Right cardiac atrium (tissue), 5 donors: ENCODE measurements around the gene SPEM2. TPM values are rescaled to one million over a fixed set of nuclear protein-coding genes. Genes with fewer than 3 reads are reported as not detected.
A peak's percentile ranks its signal among the peaks of the same experiment; 100 is the strongest.

Experiments
- ATAC-seq, 2 donors: fragments of 200-7000 bp; cut with Tn5 transposase; one replicate each; pipeline versions ENCODE4 v1.8.0 to v1.9.1; 2020; ENCODE audit warnings: moderate library complexity in 2 of 2, mild to moderate bottlenecking in 1 of 2
- DNase-seq, 3 donors: peaks; one replicate each; pipeline ENCODE4 v3.0.0-alpha.2; 2020
- H3K27ac ChIP-seq: one replicate; pipeline ENCODE4 v1.5.1; 2013; ENCODE audit warnings: mild to moderate bottlenecking, low read length, control low read depth, moderate library complexity
- H3K27me3 ChIP-seq: one replicate; pipeline ENCODE4 v1.6.1; 2013; ENCODE audit not compliant: control insufficient read depth, insufficient read depth
- H3K4me1 ChIP-seq: one replicate; pipeline ENCODE4 v1.6.1; 2013; ENCODE audit warnings: low read length; ENCODE audit not compliant: control insufficient read depth, insufficient read depth
- H3K4me3 ChIP-seq: one replicate; pipeline ENCODE4 v1.5.1; 2013; ENCODE audit warnings: low read length, control low read depth
- H3K9me3 ChIP-seq: one replicate; pipeline ENCODE4 v1.6.1; 2013; ENCODE audit warnings: low read length; ENCODE audit not compliant: control insufficient read depth
- WGBS: extraction: QIAGEN DNeasy Blood & Tissue Kit; methylation state at CpG from one replicate; pipeline ENCODE4 v1.1.7; 2013; 5-methylcytosine and 5-hydroxymethylcytosine counted together
- intact Hi-C, 4 donors: fragments of 100-400 bp; cut with DNase I; formaldehyde crosslinking; loops; one replicate each; pipeline versions ENCODE4 v1.11.0 to v1.14.0; 2022 to 2023
- polyA plus RNA-seq: library from polyadenylated mRNA; stranded (reverse); fragments of 200-250 nt; gene quantifications from one replicate; pipeline ENCODE4 v1.2.3, GENCODE V29; 2013
- total RNA-seq, 4 donors: library from RNA; stranded (reverse); fragmentation: NEBNext Ultra II Directional; extraction: Animal tissue kit (Norgen Biotek cat#: 25700); gene quantifications; one replicate each; pipeline ENCODE4 v1.2.1, GENCODE V29; 2021
- donor health status: healthy with polysubstance abuse.
- donor health status: DM: no; HTN: yes; CAD: no.
- donor health status: DM: no; HTN: no; CAD: no.
- donor health status: DM: no; HTN: yes; CAD: no; lungs with severe emphysema.
- donor health status: DM: yes; HTN: yes; CAD: no.

The SPEM2 gene
- total and polyA plus RNA-seq, 5 donors: not detected

DNA sequence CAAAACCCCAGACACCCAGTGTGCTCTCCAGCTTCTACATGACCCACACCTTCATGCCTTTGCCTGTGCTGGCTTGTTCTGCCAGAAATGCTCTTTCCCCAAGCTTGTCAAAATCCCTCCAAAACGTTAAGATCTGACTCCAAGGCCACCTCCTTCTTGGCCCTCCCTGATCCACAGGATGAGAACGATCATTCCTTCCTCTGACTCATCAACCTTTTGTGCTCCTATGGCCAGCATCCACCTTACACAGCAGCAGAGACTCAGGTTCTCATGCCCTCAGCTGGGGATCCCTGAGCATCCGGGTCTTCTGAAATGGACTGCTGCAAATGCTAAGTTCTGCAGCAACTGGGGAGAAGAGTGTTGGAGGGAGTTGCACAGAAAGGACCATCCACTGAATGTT, 51.1 kb downstream of the SPEM2 start:
- H3K27ac ChIP-seq: peak overlapping the region; percentile 73
- 34% methylated on average over 3 of the region's 3 CpGs for WGBS
- H3K4me1 ChIP-seq: peaks cover 21% of the 10 kb centered on the region
- no peaks in the 10 kb centered on the region for H3K27me3 ChIP-seq
- DNase-seq: peak; percentile 1 to 10 (median 2)
- no peak for ATAC-seq
- H3K4me3 ChIP-seq: no peak overlapping the region
- H3K9me3 ChIP-seq: no peaks in the 10 kb centered on the region
- intact Hi-C loops: loop anchor here in 2 of 4 donors (5.0 kb wide), 1 partner anchor 39 kb away; the partner anchor contains the start of genes FGF11 (in 2 of the 2) and TMEM102 (in 2 of the 2)

DNA sequence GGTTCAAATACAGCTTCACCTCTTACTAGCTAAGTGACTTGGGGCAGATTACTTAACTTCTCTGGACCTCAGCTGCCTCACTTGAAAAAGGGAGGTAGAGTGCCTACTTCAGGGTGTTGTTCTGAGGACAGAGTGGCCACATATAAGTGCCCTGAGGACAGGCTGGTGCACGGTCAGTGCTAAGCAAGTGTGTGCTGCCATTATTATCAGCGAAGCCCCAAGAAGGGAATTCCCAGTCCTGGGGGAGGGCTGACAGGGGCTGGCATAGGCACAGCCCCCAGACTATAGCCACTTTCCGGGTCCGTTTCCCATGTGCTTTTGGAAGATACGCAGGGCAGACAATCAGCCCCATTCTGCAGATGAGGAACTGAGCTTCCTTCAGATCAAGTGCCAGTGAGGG, 51.5 kb downstream of the SPEM2 start:
- 75% methylated on average over 5 of the region's 5 CpGs for whole genome bisulfite sequencing
- no peak overlapping the region for H3K4me3 ChIP-seq
- no peaks in the 10 kb centered on the region for H3K27me3 ChIP-seq
- ATAC-seq (no peak), DNase-seq (peak in 2 of 3 donors; percentile 6 to 35)
- intact Hi-C loops: loop anchor here in 2 of 4 donors (5.0 kb wide), 1 partner anchor 40 kb away; the partner anchor contains the start of genes FGF11 (in 2 of the 2) and TMEM102 (in 2 of the 2)
- H3K9me3 ChIP-seq: no peaks in the 10 kb centered on the region
- H3K4me1 ChIP-seq: peaks cover 18% of the 10 kb centered on the region
- H3K27ac ChIP-seq: peak overlapping the region; percentile 73

Other genes with a start within 250 kb of the SPEM2 start
Only the 30 nearest of the 39 such genes appear.
- 100 to 1,000 TPM; 492 to 540 (median 522) TPM for gene GABARAP, start 183.2 kb upstream of the SPEM2 start, total RNA-seq
- 741 TPM for gene GABARAP, start 183.2 kb upstream of the SPEM2 start, polyA plus RNA-seq
- gene CTDNEP1, start 173.9 kb upstream of the SPEM2 start, total RNA-seq: 100 to 1,000 TPM; 118 to 124 (median 122) TPM
- gene CTDNEP1, start 173.9 kb upstream of the SPEM2 start, polyA plus RNA-seq: 80.1 TPM
- gene ELP5, start 173.4 kb upstream of the SPEM2 start, total RNA-seq: 100 to 1,000 TPM in 1 of 4 donors, 10 to 100 TPM in 3; 37.9 to 100 (median 82.9) TPM
- gene ELP5, start 173.4 kb upstream of the SPEM2 start, polyA plus RNA-seq: 41.7 TPM
- 1 to 10 TPM; 1.8 to 3.4 (median 2.8) TPM for gene CLDN7, start 163.1 kb upstream of the SPEM2 start, total RNA-seq
- gene CLDN7, start 163.1 kb upstream of the SPEM2 start, polyA plus RNA-seq: 2.9 TPM
- gene SLC2A4, start 143.9 kb upstream of the SPEM2 start, total RNA-seq: 100 to 1,000 TPM in 3 of 4 donors, 10 to 100 TPM in 1; 57.6 to 146 (median 103) TPM
- 83.1 TPM for gene SLC2A4, start 143.9 kb upstream of the SPEM2 start, polyA plus RNA-seq
- gene YBX2, start 131.0 kb upstream of the SPEM2 start, total RNA-seq: 1 to 10 TPM; 1.4 to 3.1 (median 1.8) TPM
- 5.3 TPM for gene YBX2, start 131.0 kb upstream of the SPEM2 start, polyA plus RNA-seq
- gene EIF5A, start 118.0 kb upstream of the SPEM2 start, total RNA-seq: 100 to 1,000 TPM; 259 to 311 (median 268) TPM
- 301 TPM for gene EIF5A, start 118.0 kb upstream of the SPEM2 start, polyA plus RNA-seq
- gene GPS2, start 110.3 kb upstream of the SPEM2 start, total RNA-seq: 10 to 100 TPM; 65.0 to 76.1 (median 65.8) TPM
- gene GPS2, start 110.3 kb upstream of the SPEM2 start, polyA plus RNA-seq: 68.4 TPM
- gene NEURL4, start 96.3 kb upstream of the SPEM2 start, total RNA-seq: 10 to 100 TPM; 28.3 to 33.4 (median 30.6) TPM
- 23.8 TPM for gene NEURL4, start 96.3 kb upstream of the SPEM2 start, polyA plus RNA-seq
- gene ACAP1, start 89.1 kb upstream of the SPEM2 start, total RNA-seq: 10 to 100 TPM; 15.0 to 26.4 (median 20.8) TPM
- 8.8 TPM for gene ACAP1, start 89.1 kb upstream of the SPEM2 start, polyA plus RNA-seq
- 1 to 10 TPM; 4.7 to 6.7 (median 6.5) TPM for gene KCTD11, start 73.5 kb upstream of the SPEM2 start, total RNA-seq
- gene KCTD11, start 73.5 kb upstream of the SPEM2 start, polyA plus RNA-seq: 7.8 TPM
- not detected for gene TMEM95, start 70.5 kb upstream of the SPEM2 start, total RNA-seq
- gene TMEM95, start 70.5 kb upstream of the SPEM2 start, polyA plus RNA-seq: not detected
- 1 to 10 TPM; 2.1 to 3.6 (median 3.4) TPM for gene TNK1, start 44.5 kb upstream of the SPEM2 start, total RNA-seq
- 1.7 TPM for gene TNK1, start 44.5 kb upstream of the SPEM2 start, polyA plus RNA-seq
- gene PLSCR3, start 31.1 kb upstream of the SPEM2 start, total RNA-seq: 10 to 100 TPM; 19.8 to 25.0 (median 22.9) TPM
- 25.9 TPM for gene PLSCR3, start 31.1 kb upstream of the SPEM2 start, polyA plus RNA-seq
- gene TMEM256, start 21.5 kb upstream of the SPEM2 start, total RNA-seq: 100 to 1,000 TPM in 1 of 4 donors, 10 to 100 TPM in 3; 79.6 to 105 (median 97.3) TPM
- 210 TPM for gene TMEM256, start 21.5 kb upstream of the SPEM2 start, polyA plus RNA-seq
- gene NLGN2, start 17.8 kb upstream of the SPEM2 start, total RNA-seq: 10 to 100 TPM; 10.7 to 15.7 (median 14.1) TPM
- 6.9 TPM for gene NLGN2, start 17.8 kb upstream of the SPEM2 start, polyA plus RNA-seq
- not detected for gene SPEM1, start 5.3 kb upstream of the SPEM2 start, total RNA-seq
- not detected for gene SPEM1, start 5.3 kb upstream of the SPEM2 start, polyA plus RNA-seq
- not detected for gene SPEM3, start 3.2 kb downstream of the SPEM2 start, total RNA-seq
- gene SPEM3, start 3.2 kb downstream of the SPEM2 start, polyA plus RNA-seq: not detected
- gene TMEM102, start 9.8 kb downstream of the SPEM2 start, total RNA-seq: 1 to 10 TPM; 2.2 to 2.5 (median 2.3) TPM
- 2.1 TPM for gene TMEM102, start 9.8 kb downstream of the SPEM2 start, polyA plus RNA-seq
- 10 to 100 TPM; 13.9 to 34.8 (median 23.9) TPM for gene FGF11, start 13.9 kb downstream of the SPEM2 start, total RNA-seq
- gene FGF11, start 13.9 kb downstream of the SPEM2 start, polyA plus RNA-seq: 31.7 TPM
- 10 to 100 TPM; 11.4 to 15.6 (median 13.1) TPM for gene CHRNB1, start 19.4 kb downstream of the SPEM2 start, total RNA-seq
- 16.1 TPM for gene CHRNB1, start 19.4 kb downstream of the SPEM2 start, polyA plus RNA-seq
- 10 to 100 TPM; 73.6 to 86.2 (median 82.2) TPM for gene ZBTB4, start 54.0 kb downstream of the SPEM2 start, total RNA-seq
- 41.7 TPM for gene ZBTB4, start 54.0 kb downstream of the SPEM2 start, polyA plus RNA-seq
- not detected for gene SLC35G6, start 55.8 kb downstream of the SPEM2 start, total RNA-seq
- gene SLC35G6, start 55.8 kb downstream of the SPEM2 start, polyA plus RNA-seq: not detected
- gene POLR2A, start 58.8 kb downstream of the SPEM2 start, total RNA-seq: 10 to 100 TPM; 41.9 to 51.4 (median 47.4) TPM
- gene POLR2A, start 58.8 kb downstream of the SPEM2 start, polyA plus RNA-seq: 22.3 TPM
- 10 to 100 TPM; 42.9 to 52.0 (median 47.5) TPM for gene TNFSF12, start 123.4 kb downstream of the SPEM2 start, total RNA-seq
- 58.4 TPM for gene TNFSF12, start 123.4 kb downstream of the SPEM2 start, polyA plus RNA-seq
- gene TNFSF13, start 133.1 kb downstream of the SPEM2 start, total RNA-seq: 10 to 100 TPM; 14.6 to 19.9 (median 15.7) TPM
- gene TNFSF13, start 133.1 kb downstream of the SPEM2 start, polyA plus RNA-seq: 15.3 TPM
- gene SENP3, start 136.3 kb downstream of the SPEM2 start, total RNA-seq: 10 to 100 TPM; 27.2 to 37.2 (median 34.2) TPM
- 45.2 TPM for gene SENP3, start 136.3 kb downstream of the SPEM2 start, polyA plus RNA-seq
- 10 to 100 TPM; 34.6 to 45.6 (median 44.1) TPM for gene CD68, start 154.0 kb downstream of the SPEM2 start, total RNA-seq
- gene CD68, start 154.0 kb downstream of the SPEM2 start, polyA plus RNA-seq: 19.4 TPM
- gene MPDU1, start 158.2 kb downstream of the SPEM2 start, total RNA-seq: 10 to 100 TPM; 19.3 to 32.7 (median 29.4) TPM
- gene MPDU1, start 158.2 kb downstream of the SPEM2 start, polyA plus RNA-seq: 43.7 TPM
- gene SOX15, start 164.5 kb downstream of the SPEM2 start, total RNA-seq: 1 to 10 TPM; 5.4 to 6.2 (median 5.9) TPM
- 7.0 TPM for gene SOX15, start 164.5 kb downstream of the SPEM2 start, polyA plus RNA-seq